IMR-90 (cell line): ENCODE results near the gene TRIM75. TPM values are rescaled to one million over a fixed set of nuclear protein-coding genes. Genes with fewer than 3 reads are reported as not detected.

Experiments
- ATAC-seq: fragments of 200-7000 bp; cut with Tn5 transposase; 2 replicates; pipeline ENCODE4 v1.9.1; 2020; ENCODE audit warnings: low read depth, mild to moderate bottlenecking, moderate library complexity
- BruUV-seq: library from RNA; stranded (reverse); fragments of 400-500 nt; replicated peaks from 2 replicates; lab custom pipeline; 2021; lab: Mats Ljungman, UMichigan
- CTCF ChIA-PET: fragments of 300-600 bp; formaldehyde crosslinking; extraction: SDS; loops from one replicate; lab custom pipeline; 2021; ENCODE audit warnings: antibody characterized with exemption; lab: Yijun Ruan, JAX
- POLR2A ChIA-PET: fragments of 300-600 bp; sonication (Branson Sonifier 250); formaldehyde crosslinking; loops from one replicate; lab custom pipeline; 2022; ENCODE audit warnings: antibody characterized with exemption; ENCODE audit not compliant: unreplicated experiment; lab: Charles Lee
- DNase-seq: peaks from one replicate; pipeline ENCODE4 v3.0.0; 2013
- H2AFZ ChIP-seq: replicated peaks from 2 replicates; pipeline ENCODE3; 2013; ENCODE audit warnings: low read length, mild to moderate bottlenecking; ENCODE audit not compliant: poor library complexity
- H2AK5ac ChIP-seq: 2 replicates; pipeline ENCODE4 v1.6.1; 2013; ENCODE audit warnings: low read depth, low read length, inconsistent platforms
- H2AK9ac ChIP-seq: replicated peaks from 2 replicates; pipeline ENCODE3; 2013; ENCODE audit warnings: mild to moderate bottlenecking, low read depth, low read length, moderate library complexity; ENCODE audit not compliant: poor library complexity
- H2BK120ac ChIP-seq: 2 replicates; pipeline ENCODE4 v1.6.1; 2013; ENCODE audit warnings: low read depth, low read length, inconsistent platforms
- H2BK15ac ChIP-seq: 3 replicates; pipeline ENCODE4 v1.6.1; 2013; ENCODE audit warnings: low read depth, low read length, inconsistent platforms
- H2BK20ac ChIP-seq: 2 replicates; pipeline ENCODE4 v1.6.1; 2013; ENCODE audit warnings: low read depth, mild to moderate bottlenecking, inconsistent platforms, low read length, moderate library complexity
- H2BK5ac ChIP-seq: 2 replicates; pipeline ENCODE4 v1.6.1; 2013; ENCODE audit warnings: mild to moderate bottlenecking, low read depth, low read length, inconsistent platforms; ENCODE audit not compliant: poor library complexity, severe bottlenecking
- H3K14ac ChIP-seq: replicated peaks from 2 replicates; pipeline ENCODE4 v1.6.1; 2013; ENCODE audit warnings: low read depth, low read length, inconsistent platforms
- H3K18ac ChIP-seq: 2 replicates; pipeline ENCODE4 v1.6.1; 2013; ENCODE audit warnings: low read depth, low read length, control low read depth
- H3K23ac ChIP-seq: 2 replicates; pipeline ENCODE4 v1.6.1; 2013; ENCODE audit warnings: low read depth, low read length, inconsistent platforms
- H3K27ac ChIP-seq: 2 replicates; pipeline ENCODE4 v1.5.1; 2013; ENCODE audit warnings: mild to moderate bottlenecking, control low read depth, low read length; ENCODE audit not compliant: insufficient read depth
- H3K27me3 ChIP-seq: 2 replicates; pipeline ENCODE4 v1.6.1; 2013; ENCODE audit warnings: low read length; ENCODE audit not compliant: control insufficient read depth, insufficient read depth
- H3K36me3 ChIP-seq: 2 replicates; pipeline ENCODE4 v1.6.1; 2013; ENCODE audit warnings: low read length, mixed read lengths; ENCODE audit not compliant: control insufficient read depth, insufficient read depth
- H3K4ac ChIP-seq: 2 replicates; pipeline ENCODE4 v1.6.1; 2013; ENCODE audit warnings: low read depth, low read length, inconsistent platforms
- H3K4me1 ChIP-seq: 2 replicates; pipeline ENCODE4 v1.6.1; 2013; ENCODE audit warnings: low read length, mixed read lengths; ENCODE audit not compliant: control insufficient read depth, insufficient read depth
- H3K4me2 ChIP-seq: 2 replicates; pipeline ENCODE4 v1.6.1; 2013; ENCODE audit warnings: low read depth, mild to moderate bottlenecking, control low read depth, low read length, moderate library complexity
- H3K4me3 ChIP-seq: 2 replicates; pipeline ENCODE4 v1.5.1; 2013; ENCODE audit warnings: low read depth, mild to moderate bottlenecking, control low read depth, low read length, moderate library complexity; ENCODE audit not compliant: insufficient read depth
- H3K56ac ChIP-seq: 2 replicates; pipeline ENCODE4 v1.6.1; 2013; ENCODE audit warnings: low read length, inconsistent platforms; ENCODE audit not compliant: insufficient read depth; ENCODE audit errors: extremely low read depth
- H3K79me1 ChIP-seq, 2 experiments: 2 replicates each; pipeline ENCODE4 v1.6.1; 2013; ENCODE audit warnings: low read length in 2 of 2, inconsistent platforms in 1 of 2, low read depth in 1 of 2
- H3K9ac ChIP-seq: 2 replicates; pipeline ENCODE4 v1.6.1; 2013; ENCODE audit warnings: low read depth, low read length, control low read depth
- H3K9me1 ChIP-seq: 2 replicates; pipeline ENCODE4 v1.6.1; 2013; ENCODE audit warnings: low read length, inconsistent platforms; ENCODE audit not compliant: insufficient read depth
- H3K9me3 ChIP-seq: 2 replicates; pipeline ENCODE4 v1.6.1; 2013; ENCODE audit warnings: low read length; ENCODE audit not compliant: control insufficient read depth, insufficient read depth
- H4K20me1 ChIP-seq: 2 replicates; pipeline ENCODE4 v1.6.1; 2013; ENCODE audit warnings: low read length, inconsistent platforms; ENCODE audit not compliant: insufficient read depth
- H4K5ac ChIP-seq: 2 replicates; pipeline ENCODE4 v1.6.1; 2013; ENCODE audit warnings: mild to moderate bottlenecking, low read depth, low read length, control low read depth
- H4K8ac ChIP-seq, 2 experiments: 2 replicates each; pipeline ENCODE4 v1.6.1; 2013; ENCODE audit warnings: low read depth in 2 of 2, low read length in 2 of 2, control low read depth in 1 of 2, inconsistent platforms in 1 of 2
- H4K91ac ChIP-seq: 2 replicates; pipeline ENCODE4 v1.6.1; 2013; ENCODE audit warnings: low read depth, low read length, inconsistent platforms; ENCODE audit not compliant: insufficient read depth
- CEBPB ChIP-seq: IDR thresholded peaks from 2 replicates; pipeline ENCODE4 v1.6.1; 2012; ENCODE audit warnings: low read depth, low read length, improper control_type of control experiment
- CHD1 ChIP-seq: IDR thresholded peaks from 2 replicates; pipeline ENCODE4 v1.6.1; 2012; ENCODE audit warnings: low read depth, low read length, improper control_type of control experiment
- WGBS, 2 experiments: methylation state at CpG; one replicate each; pipeline versions ENCODE4 v1.1.5 to v1.1.7; 2013; ENCODE audit warnings: missing lambda C conversion rate in 2 of 2; ENCODE audit not compliant: insufficient read length in 1 of 2; ENCODE audit errors: extremely low coverage in 2 of 2; 5-methylcytosine and 5-hydroxymethylcytosine counted together
- dilution Hi-C: fragments of 300-500 bp; cut with HindIII; formaldehyde crosslinking; loops from one replicate; pipeline ENCODE4 v1.14.3; 2018; ENCODE audit warnings: low sequenced_read_pairs; ENCODE audit not compliant: unreplicated experiment
- in situ Hi-C: fragments of 300-500 bp; cut with MboI; formaldehyde crosslinking; loops from 3 replicates; pipeline ENCODE4 v1.14.3; 2019; ENCODE audit warnings: low sequenced_read_pairs, inconsistent platforms, mixed read lengths
- intact Hi-C: fragments of 100-400 bp; cut with micrococcal nuclease; formaldehyde crosslinking; loops from 2 replicates; pipeline ENCODE4 v1.10.0; 2022
- polyA plus RNA-seq, 3 experiments: library from polyadenylated mRNA; depleted of rRNA; stranded (reverse); fragments of >200 nt; gene quantifications; 2 replicates each; pipeline ENCODE4 v1.2.3, GENCODE V29; 2012; ENCODE audit warnings: low replicate concordance in 1 of 3
- total RNA-seq: library from RNA; depleted of rRNA; stranded (reverse); fragments of >200 nt; gene quantifications from 2 replicates; pipeline ENCODE4 v1.2.3, GENCODE V29; 2012

The TRIM75 gene
- total and polyA plus RNA-seq, 2 of the 4 experiments (the other 2 are of a cell fraction) = not detected

DNA sequence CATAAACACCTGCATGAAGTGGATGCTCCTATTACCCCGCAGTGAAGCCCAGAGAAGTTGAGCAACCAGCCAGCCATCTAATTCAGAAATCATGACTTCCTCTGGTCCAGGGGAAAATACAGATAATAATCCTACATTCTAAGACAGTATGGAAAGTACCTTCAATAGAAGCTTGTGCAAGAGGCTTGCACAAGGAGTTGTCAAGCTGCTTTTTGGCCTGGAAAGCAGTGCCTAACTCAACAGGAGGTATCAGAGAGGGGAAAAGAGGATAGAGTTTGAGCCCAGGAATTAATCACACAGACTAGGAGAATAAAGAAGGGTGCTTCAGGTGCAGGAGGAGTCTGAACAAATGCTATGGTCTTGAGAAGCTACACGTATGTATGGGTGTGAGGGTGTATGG lies 32.3 kb downstream of the TRIM75 start:
- Histone ChIP-seq H2BK15ac (no peak overlapping the region), H3K27me3 (no peaks in the 10 kb centered on the region), H2BK5ac (no peak overlapping the region), H4K5ac (no peak overlapping the region), H3K56ac (no peak overlapping the region), H2AFZ (no peak overlapping the region), H3K14ac (no peak overlapping the region), H4K91ac (no peak overlapping the region), H3K9me1 (no peaks in the 10 kb centered on the region), H2BK120ac (no peak overlapping the region), H3K18ac (no peak overlapping the region), H3K23ac (no peak overlapping the region), H3K79me1 (no peaks in the 10 kb centered on the region), H2AK9ac (no peak overlapping the region), H3K36me3 (peaks cover 1% of the 10 kb centered on the region; the same call in 1 of the 2 replicates), H3K27ac (no peak overlapping the region), H3K4me1 (no peaks in the 10 kb centered on the region), H3K4me2 (no peak overlapping the region), H3K4me3 (no peak overlapping the region), H4K8ac (no peak overlapping the region), H3K4ac (no peak overlapping the region), H4K20me1 (no peaks in the 10 kb centered on the region), H3K9me3 (no peaks in the 10 kb centered on the region), H2AK5ac (no peak overlapping the region), H3K9ac (no peak overlapping the region), H2BK20ac (no peak overlapping the region)
- TF ChIP-seq CHD1 = no peak
- peak; percentile 3; the same call in 1 of the 2 replicates for TF ChIP-seq CEBPB
- ChIA-PET CTCF (interaction anchor here (0.6 kb wide), 2 partner anchors 10 to 11 kb away, joined by 3 to 6 read pairs; no protein-coding TSS in a partner anchor), POLR2A (no interaction called here)
- intact Hi-C loops (no loop called here), dilution Hi-C loops (no loop called here), in situ Hi-C loops (no loop called here)
- no TSS peak for BruUV-seq
- DNase-seq (no peak), ATAC-seq (no peak)
- no CpG with 5 or more reads among the region's 2 CpGs for WGBS, 2 experiments
